ENCODE measurements around the gene KRTAP12-2.

Gene KRTAP12-2

GRCh38 chr21:44625756-44626155, 41.0 kb downstream of the KRTAP12-2 start:
- DNase-seq: no peak

- no peak for DNase-seq
Measured at GRCh38 chr21:44623575-44623974, 43.2 kb downstream of the KRTAP12-2 start.

- DNase-seq: no peak
Measured at GRCh38 chr21:44619886-44620285, 46.8 kb downstream of the KRTAP12-2 start.

- no peak for DNase-seq
Measured at GRCh38 chr21:44618909-44619308, 47.8 kb downstream of the KRTAP12-2 start.

- DNase-seq: no peak
Measured at GRCh38 chr21:44618504-44618903, 48.2 kb downstream of the KRTAP12-2 start.

- no peak for DNase-seq
Measured at GRCh38 chr21:44617071-44617501, 49.6 kb downstream of the KRTAP12-2 start.

- DNase-seq: no peak
Measured at GRCh38 chr21:44616591-44616926, 50.2 kb downstream of the KRTAP12-2 start.
